ENCODE results near the gene SF1. TPM values are rescaled to one million over a fixed set of nuclear protein-coding genes. Genes with fewer than 3 reads are reported as not detected.
A peak's percentile ranks its signal among the peaks of the same experiment; 100 is the strongest.

The SF1 gene
- total and polyA plus RNA-seq, 9 of the 15 experiments (the other 6 are each of a cell fraction or from before 2014, with no cell fraction given): 13.1 to 334 (median 111) TPM

DNA sequence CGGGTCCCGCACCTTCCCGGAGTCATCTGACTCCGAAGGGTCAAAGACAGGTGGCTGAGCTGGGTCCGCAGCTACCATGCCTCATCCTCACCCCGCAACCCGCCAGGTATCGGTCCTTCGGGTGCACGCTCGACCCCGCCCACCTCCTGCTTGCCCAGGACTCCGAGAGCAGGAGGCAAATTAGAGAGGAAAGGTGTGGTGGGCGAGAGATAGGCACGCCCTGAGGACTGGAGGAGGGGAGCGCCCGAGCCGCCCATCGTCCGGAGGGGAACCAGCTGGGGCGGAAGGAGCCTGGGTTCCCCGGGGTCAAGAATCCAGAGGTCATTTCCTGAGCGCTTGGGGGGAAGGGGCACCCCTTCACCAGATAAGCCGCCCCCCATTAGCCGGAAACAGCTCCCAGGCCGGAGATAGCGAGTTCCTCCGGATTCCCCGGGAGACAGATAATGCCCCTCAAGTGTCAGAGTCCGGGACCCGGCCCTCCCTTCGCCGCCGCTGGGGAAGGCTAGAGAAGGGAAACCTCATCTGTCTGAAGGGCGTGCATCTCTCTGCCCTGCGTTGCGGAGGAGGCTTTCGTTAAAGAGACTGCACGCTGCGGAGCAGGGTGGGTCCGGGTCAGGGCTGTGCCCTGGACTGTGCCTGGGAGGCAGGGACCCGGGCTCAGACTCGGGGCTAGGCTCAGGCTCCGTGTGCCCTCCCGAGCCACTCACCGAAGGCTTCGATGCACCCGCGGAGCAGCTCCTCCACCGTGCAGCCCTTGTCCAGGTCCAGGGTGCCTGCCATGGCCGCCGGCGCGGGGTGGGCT, 36.1 kb downstream of the SF1 start (continued):
- TF ChIP-seq ZNF23 (CRISPR knock-in tag; IDR thresholded peaks at IDR 0.05) (no peak), ZNF696 (CRISPR knock-in tag; conservative IDR thresholded peaks at IDR 0.05) (no peak), POLR2AphosphoS5 (IDR thresholded peaks at IDR 0.05; ENCODE audit: control insufficient read depth, insufficient read depth, low read depth, low read length) (no peak), SLC30A9 (CRISPR knock-in tag; IDR thresholded peaks at IDR 0.05) (no peak), SMAD2 (IDR thresholded peaks at IDR 0.05; ENCODE audit: low read depth, low read length) (no peak), ZBTB7A (IDR thresholded peaks at IDR 0.05; ENCODE audit: borderline replicate concordance, control insufficient read depth, low read depth, low read length) (peak; percentile 39; the same call in 1 of the 2 replicates), PHF8 (IDR thresholded peaks at IDR 0.05; ENCODE audit: borderline replicate concordance, low read length) (peak; percentile 27; the same call in 1 of the 2 replicates), EWSR1 (IDR thresholded peaks at IDR 0.05; ENCODE audit: borderline replicate concordance, low read depth, partially characterized antibody) (no peak), CHD2 (IDR thresholded peaks at IDR 0.05; ENCODE audit: low read depth, low read length) (no peak), EGR1 (conservative IDR thresholded peaks at IDR 0.05) (0 out of 2 replicates have a peak, but pooled peaks have one; percentile 2), RBM15 (IDR thresholded peaks at IDR 0.05; ENCODE audit: insufficient read depth, low read length) (no peak), STAG1 (CRISPR knock-in tag; IDR thresholded peaks at IDR 0.05; ENCODE audit: borderline replicate concordance) (no peak), GATAD2B (IDR thresholded peaks at IDR 0.05; ENCODE audit: borderline replicate concordance) (no peak), TCF7L2 (IDR thresholded peaks at IDR 0.05; ENCODE audit: low read depth, low read length) (no peak)
- TF ChIP-seq, protein P1, sequence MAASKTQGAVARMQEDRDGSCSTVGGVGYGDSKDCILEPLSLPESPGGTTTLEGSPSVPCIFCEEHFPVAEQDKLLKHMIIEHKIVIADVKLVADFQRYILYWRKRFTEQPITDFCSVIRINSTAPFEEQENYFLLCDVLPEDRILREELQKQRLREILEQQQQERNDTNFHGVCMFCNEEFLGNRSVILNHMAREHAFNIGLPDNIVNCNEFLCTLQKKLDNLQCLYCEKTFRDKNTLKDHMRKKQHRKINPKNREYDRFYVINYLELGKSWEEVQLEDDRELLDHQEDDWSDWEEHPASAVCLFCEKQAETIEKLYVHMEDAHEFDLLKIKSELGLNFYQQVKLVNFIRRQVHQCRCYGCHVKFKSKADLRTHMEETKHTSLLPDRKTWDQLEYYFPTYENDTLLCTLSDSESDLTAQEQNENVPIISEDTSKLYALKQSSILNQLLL (CRISPR knock-in tag; IDR thresholded peaks at IDR 0.05; ENCODE audit: borderline replicate concordance): no peak
- TF ChIP-seq, protein P2, sequence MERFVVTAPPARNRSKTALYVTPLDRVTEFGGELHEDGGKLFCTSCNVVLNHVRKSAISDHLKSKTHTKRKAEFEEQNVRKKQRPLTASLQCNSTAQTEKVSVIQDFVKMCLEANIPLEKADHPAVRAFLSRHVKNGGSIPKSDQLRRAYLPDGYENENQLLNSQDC (CRISPR knock-in tag; IDR thresholded peaks at IDR 0.05): no peak
- TF ChIP-seq, protein P3, sequence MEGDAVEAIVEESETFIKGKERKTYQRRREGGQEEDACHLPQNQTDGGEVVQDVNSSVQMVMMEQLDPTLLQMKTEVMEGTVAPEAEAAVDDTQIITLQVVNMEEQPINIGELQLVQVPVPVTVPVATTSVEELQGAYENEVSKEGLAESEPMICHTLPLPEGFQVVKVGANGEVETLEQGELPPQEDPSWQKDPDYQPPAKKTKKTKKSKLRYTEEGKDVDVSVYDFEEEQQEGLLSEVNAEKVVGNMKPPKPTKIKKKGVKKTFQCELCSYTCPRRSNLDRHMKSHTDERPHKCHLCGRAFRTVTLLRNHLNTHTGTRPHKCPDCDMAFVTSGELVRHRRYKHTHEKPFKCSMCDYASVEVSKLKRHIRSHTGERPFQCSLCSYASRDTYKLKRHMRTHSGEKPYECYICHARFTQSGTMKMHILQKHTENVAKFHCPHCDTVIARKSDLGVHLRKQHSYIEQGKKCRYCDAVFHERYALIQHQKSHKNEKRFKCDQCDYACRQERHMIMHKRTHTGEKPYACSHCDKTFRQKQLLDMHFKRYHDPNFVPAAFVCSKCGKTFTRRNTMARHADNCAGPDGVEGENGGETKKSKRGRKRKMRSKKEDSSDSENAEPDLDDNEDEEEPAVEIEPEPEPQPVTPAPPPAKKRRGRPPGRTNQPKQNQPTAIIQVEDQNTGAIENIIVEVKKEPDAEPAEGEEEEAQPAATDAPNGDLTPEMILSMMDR (IDR thresholded peaks at IDR 0.05 in 2 of 3, conservative IDR thresholded peaks at IDR 0.05 in 1 of 3; ENCODE audit: insufficient read depth in 2 of 3, low read depth in 1 of 3, low read length in 3 of 3): no peak
- TF ChIP-seq, protein P4, sequence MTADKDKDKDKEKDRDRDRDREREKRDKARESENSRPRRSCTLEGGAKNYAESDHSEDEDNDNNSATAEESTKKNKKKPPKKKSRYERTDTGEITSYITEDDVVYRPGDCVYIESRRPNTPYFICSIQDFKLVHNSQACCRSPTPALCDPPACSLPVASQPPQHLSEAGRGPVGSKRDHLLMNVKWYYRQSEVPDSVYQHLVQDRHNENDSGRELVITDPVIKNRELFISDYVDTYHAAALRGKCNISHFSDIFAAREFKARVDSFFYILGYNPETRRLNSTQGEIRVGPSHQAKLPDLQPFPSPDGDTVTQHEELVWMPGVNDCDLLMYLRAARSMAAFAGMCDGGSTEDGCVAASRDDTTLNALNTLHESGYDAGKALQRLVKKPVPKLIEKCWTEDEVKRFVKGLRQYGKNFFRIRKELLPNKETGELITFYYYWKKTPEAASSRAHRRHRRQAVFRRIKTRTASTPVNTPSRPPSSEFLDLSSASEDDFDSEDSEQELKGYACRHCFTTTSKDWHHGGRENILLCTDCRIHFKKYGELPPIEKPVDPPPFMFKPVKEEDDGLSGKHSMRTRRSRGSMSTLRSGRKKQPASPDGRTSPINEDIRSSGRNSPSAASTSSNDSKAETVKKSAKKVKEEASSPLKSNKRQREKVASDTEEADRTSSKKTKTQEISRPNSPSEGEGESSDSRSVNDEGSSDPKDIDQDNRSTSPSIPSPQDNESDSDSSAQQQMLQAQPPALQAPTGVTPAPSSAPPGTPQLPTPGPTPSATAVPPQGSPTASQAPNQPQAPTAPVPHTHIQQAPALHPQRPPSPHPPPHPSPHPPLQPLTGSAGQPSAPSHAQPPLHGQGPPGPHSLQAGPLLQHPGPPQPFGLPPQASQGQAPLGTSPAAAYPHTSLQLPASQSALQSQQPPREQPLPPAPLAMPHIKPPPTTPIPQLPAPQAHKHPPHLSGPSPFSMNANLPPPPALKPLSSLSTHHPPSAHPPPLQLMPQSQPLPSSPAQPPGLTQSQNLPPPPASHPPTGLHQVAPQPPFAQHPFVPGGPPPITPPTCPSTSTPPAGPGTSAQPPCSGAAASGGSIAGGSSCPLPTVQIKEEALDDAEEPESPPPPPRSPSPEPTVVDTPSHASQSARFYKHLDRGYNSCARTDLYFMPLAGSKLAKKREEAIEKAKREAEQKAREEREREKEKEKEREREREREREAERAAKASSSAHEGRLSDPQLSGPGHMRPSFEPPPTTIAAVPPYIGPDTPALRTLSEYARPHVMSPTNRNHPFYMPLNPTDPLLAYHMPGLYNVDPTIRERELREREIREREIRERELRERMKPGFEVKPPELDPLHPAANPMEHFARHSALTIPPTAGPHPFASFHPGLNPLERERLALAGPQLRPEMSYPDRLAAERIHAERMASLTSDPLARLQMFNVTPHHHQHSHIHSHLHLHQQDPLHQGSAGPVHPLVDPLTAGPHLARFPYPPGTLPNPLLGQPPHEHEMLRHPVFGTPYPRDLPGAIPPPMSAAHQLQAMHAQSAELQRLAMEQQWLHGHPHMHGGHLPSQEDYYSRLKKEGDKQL (CRISPR knock-in tag; IDR thresholded peaks at IDR 0.05; ENCODE audit: borderline replicate concordance): no peak

All from K562 (cell line).